ENCODE measurements around the gene OSBPL3. TPM values are rescaled to one million over a fixed set of nuclear protein-coding genes. Genes with fewer than 3 reads are reported as not detected.

Gene OSBPL3
- total RNA-seq, 1 donor from 2014 or later = 35.2 TPM

GRCh38 chr7:24978843-24979469 lies 1.0 kb downstream of the OSBPL3 start:
- H3K36me3 ChIP-seq (ENCODE audit: control insufficient read depth, insufficient read depth, low read length) = no peaks in the 10 kb centered on the region
- TF ChIP-seq CTCF (IDR thresholded peaks at IDR 0.05; ENCODE audit: insufficient read depth, low read length, poor library complexity, severe bottlenecking) = no peak
- peak overlapping the region; percentile 88 for H3K4me3 ChIP-seq (ENCODE audit: low read depth, low read length)
- DNase-seq (ENCODE audit: low read depth) = no peak
- no peaks in the 10 kb centered on the region for H3K27me3 ChIP-seq (ENCODE audit: control insufficient read depth, insufficient read depth, low read length)

- Histone ChIP-seq H3K4me3 (ENCODE audit: low read depth, low read length) (no peak overlapping the region), H3K36me3 (ENCODE audit: control insufficient read depth, insufficient read depth, low read length) (no peaks in the 10 kb centered on the region), H3K27me3 (ENCODE audit: control insufficient read depth, insufficient read depth, low read length) (no peaks in the 10 kb centered on the region)
- no peak for TF ChIP-seq CTCF (IDR thresholded peaks at IDR 0.05; ENCODE audit: insufficient read depth, low read length, poor library complexity, severe bottlenecking)
- DNase-seq (ENCODE audit: low read depth) = no peak
Observed at GRCh38 chr7:24975644-24976260, 4.2 kb downstream of the OSBPL3 start.

GRCh38 chr7:24975172-24975571 lies 4.8 kb downstream of the OSBPL3 start:
- H3K27me3 ChIP-seq (ENCODE audit: control insufficient read depth, insufficient read depth, low read length) = no peaks in the 10 kb centered on the region
- TF ChIP-seq CTCF (IDR thresholded peaks at IDR 0.05; ENCODE audit: insufficient read depth, low read length, poor library complexity, severe bottlenecking) = no peak

GRCh38 chr7:24974026-24974832 lies 5.7 kb downstream of the OSBPL3 start:
- DNase-seq (ENCODE audit: low read depth) = no peak
- no peaks in the 10 kb centered on the region for H3K36me3 ChIP-seq (ENCODE audit: control insufficient read depth, insufficient read depth, low read length)
- no peak for TF ChIP-seq CTCF (IDR thresholded peaks at IDR 0.05; ENCODE audit: insufficient read depth, low read length, poor library complexity, severe bottlenecking)
- H3K27me3 ChIP-seq (ENCODE audit: control insufficient read depth, insufficient read depth, low read length) = no peaks in the 10 kb centered on the region
- no peak overlapping the region for H3K4me3 ChIP-seq (ENCODE audit: low read depth, low read length)

More at GRCh38 chr7:24975172-24975571, 4.8 kb downstream of the OSBPL3 start:
- Histone ChIP-seq H3K4me3 (ENCODE audit: low read depth, low read length) (no peak overlapping the region), H3K36me3 (ENCODE audit: control insufficient read depth, insufficient read depth, low read length) (no peaks in the 10 kb centered on the region)
- DNase-seq (ENCODE audit: low read depth) = no peak

- no peak for DNase-seq (ENCODE audit: low read depth)
- H3K36me3 ChIP-seq (ENCODE audit: control insufficient read depth, insufficient read depth, low read length) = no peaks in the 10 kb centered on the region
Observed at GRCh38 chr7:24972991-24973390, 7.0 kb downstream of the OSBPL3 start.

More at GRCh38 chr7:24972991-24973390, 7.0 kb downstream of the OSBPL3 start:
- Histone ChIP-seq H3K27me3 (ENCODE audit: control insufficient read depth, insufficient read depth, low read length) (no peaks in the 10 kb centered on the region), H3K4me3 (ENCODE audit: low read depth, low read length) (no peak overlapping the region)
- TF ChIP-seq CTCF (IDR thresholded peaks at IDR 0.05; ENCODE audit: insufficient read depth, low read length, poor library complexity, severe bottlenecking) = no peak
